NCI-H2227 (cell line): ENCODE data around the gene HM13.
"Not testable (repeated sequence)": the region's sequence is repeated elsewhere in the genome, so short reads cannot be mapped to it uniquely, and the experiment has no call there.

Experiments used
- DNase-seq: peaks from one replicate; lab custom pipeline; 2025; ENCODE audit not compliant: unreplicated experiment; lab: John Stamatoyannopoulos, UW

HM13 gene

GRCh38 chr20:31566658-31567379 is 52.6 kb downstream of the HM13 start:
- DNase-seq, result no peak

- no peak for DNase-seq
Measured at GRCh38 chr20:31567380-31567720, 53.1 kb downstream of the HM13 start.

GRCh38 chr20:31568041-31568731 is 53.9 kb downstream of the HM13 start:
- no peak for DNase-seq

- DNase-seq, result no peak
Measured at GRCh38 chr20:31568773-31569162, 54.5 kb downstream of the HM13 start.

- DNase-seq, result peak; percentile 69
Measured at GRCh38 chr20:31569163-31570020, 55.1 kb downstream of the HM13 start.

GRCh38 chr20:31570021-31570463 is 55.8 kb downstream of the HM13 start:
- DNase-seq, result no peak

- no peak for DNase-seq
Measured at GRCh38 chr20:31570735-31571617, 56.7 kb downstream of the HM13 start.

- DNase-seq, result peak; percentile 78
Measured at GRCh38 chr20:31572042-31572700, 57.9 kb downstream of the HM13 start.

- peak; percentile 98 for DNase-seq
Measured at GRCh38 chr20:31572701-31573554, 58.7 kb downstream of the HM13 start.

- peak; percentile 45 for DNase-seq
Measured at GRCh38 chr20:31573555-31574321, 59.5 kb downstream of the HM13 start.

- DNase-seq, result not testable (repeated sequence)
Measured at GRCh38 chr20:31574986-31575385, 60.7 kb downstream of the HM13 start.

GRCh38 chr20:31576751-31577150 is 62.5 kb downstream of the HM13 start:
- no peak for DNase-seq

GRCh38 chr20:31577194-31577593 is 63.0 kb downstream of the HM13 start:
- DNase-seq, result no peak

- no peak for DNase-seq
Measured at GRCh38 chr20:31578448-31579138, 64.4 kb downstream of the HM13 start.

GRCh38 chr20:31579245-31579644 is 65.0 kb downstream of the HM13 start:
- DNase-seq, result no peak

GRCh38 chr20:31579941-31580651 is 65.9 kb downstream of the HM13 start:
- not testable (repeated sequence) for DNase-seq

GRCh38 chr20:31580706-31581105 is 66.5 kb downstream of the HM13 start:
- no peak for DNase-seq
